Measurements from ENCODE around the gene CCN2.

GRCh38 chr6:131999545-132000146 is 48.5 kb upstream of the CCN2 start:
- TF ChIP-seq FOXA1 (IDR thresholded peaks at IDR 0.05) = no peak
- no peak for TF ChIP-seq BHLHE40 (IDR thresholded peaks at IDR 0.05; ENCODE audit: borderline replicate concordance)
- TF ChIP-seq L3MBTL2 (conservative IDR thresholded peaks at IDR 0.05) = no peak
- no peak for TF ChIP-seq FOXM1 (IDR thresholded peaks at IDR 0.05; ENCODE audit: borderline replicate concordance)
- TF ChIP-seq TARDBP (IDR thresholded peaks at IDR 0.05) = no peak
- no peak for TF ChIP-seq SP1 (IDR thresholded peaks at IDR 0.05)
- TF ChIP-seq HDGF (IDR thresholded peaks at IDR 0.05; ENCODE audit: borderline replicate concordance) = no peak
- no peak for TF ChIP-seq PKNOX1 (IDR thresholded peaks at IDR 0.05)
- no peak for TF ChIP-seq FOXK2 (IDR thresholded peaks at IDR 0.05)
- no peak for TF ChIP-seq CTBP1 (IDR thresholded peaks at IDR 0.05; ENCODE audit: borderline replicate concordance)
- no peak for TF ChIP-seq SUZ12 (IDR thresholded peaks at IDR 0.05)
- TF ChIP-seq NFRKB (IDR thresholded peaks at IDR 0.05) = no peak
- TF ChIP-seq ZNF384 (IDR thresholded peaks at IDR 0.05) = no peak
- no peak for TF ChIP-seq ELF4 (IDR thresholded peaks at IDR 0.05)

All from HEK293T (cell line).